ENCODE results near the gene STOM.

DNA sequence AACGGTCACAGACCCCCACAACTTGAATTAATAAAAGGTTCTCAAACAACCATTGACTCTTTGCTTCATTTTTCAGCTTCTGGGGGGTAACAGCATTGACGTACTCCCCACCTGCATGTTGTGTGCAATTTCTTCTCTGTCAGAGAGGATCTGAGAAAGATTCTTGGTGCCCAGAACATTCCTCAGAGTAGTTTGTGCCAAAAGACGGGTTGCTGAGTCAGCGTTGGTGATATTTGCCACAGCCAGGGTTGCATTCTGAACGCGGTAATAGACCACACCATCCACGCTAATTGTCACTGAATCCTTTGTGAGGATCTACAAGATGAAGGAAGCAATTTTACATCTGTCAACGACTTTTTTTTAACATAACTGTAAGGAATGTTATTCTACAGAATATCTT is 21.0 kb downstream of the STOM start:
- TF ChIP-seq EZH2 (IDR thresholded peaks at IDR 0.05; ENCODE audit: borderline replicate concordance, insufficient read depth, low read depth, low read length, poor library complexity, severe bottlenecking): no peak
- TF ChIP-seq, protein P1, sequence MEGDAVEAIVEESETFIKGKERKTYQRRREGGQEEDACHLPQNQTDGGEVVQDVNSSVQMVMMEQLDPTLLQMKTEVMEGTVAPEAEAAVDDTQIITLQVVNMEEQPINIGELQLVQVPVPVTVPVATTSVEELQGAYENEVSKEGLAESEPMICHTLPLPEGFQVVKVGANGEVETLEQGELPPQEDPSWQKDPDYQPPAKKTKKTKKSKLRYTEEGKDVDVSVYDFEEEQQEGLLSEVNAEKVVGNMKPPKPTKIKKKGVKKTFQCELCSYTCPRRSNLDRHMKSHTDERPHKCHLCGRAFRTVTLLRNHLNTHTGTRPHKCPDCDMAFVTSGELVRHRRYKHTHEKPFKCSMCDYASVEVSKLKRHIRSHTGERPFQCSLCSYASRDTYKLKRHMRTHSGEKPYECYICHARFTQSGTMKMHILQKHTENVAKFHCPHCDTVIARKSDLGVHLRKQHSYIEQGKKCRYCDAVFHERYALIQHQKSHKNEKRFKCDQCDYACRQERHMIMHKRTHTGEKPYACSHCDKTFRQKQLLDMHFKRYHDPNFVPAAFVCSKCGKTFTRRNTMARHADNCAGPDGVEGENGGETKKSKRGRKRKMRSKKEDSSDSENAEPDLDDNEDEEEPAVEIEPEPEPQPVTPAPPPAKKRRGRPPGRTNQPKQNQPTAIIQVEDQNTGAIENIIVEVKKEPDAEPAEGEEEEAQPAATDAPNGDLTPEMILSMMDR (IDR thresholded peaks at IDR 0.05): no peak

All from B cell (primary cell).